ENCODE measurements around the gene EYA2.

Gene EYA2

GRCh38 chr20:46974669-46975434, 80.2 kb downstream of the EYA2 start:
- no peak for TF ChIP-seq CTCF (IDR thresholded peaks at IDR 0.05; ENCODE audit: insufficient read depth, low read depth, low read length, missing control alignments)
- no peak for DNase-seq (ENCODE audit: low read depth)
- H3K4me3 ChIP-seq (ENCODE audit: low read depth, low read length): no peak overlapping the region

GRCh38 chr20:46975976-46976375, 81.3 kb downstream of the EYA2 start:
- no peak overlapping the region for H3K4me3 ChIP-seq (ENCODE audit: low read depth, low read length)
- DNase-seq (ENCODE audit: low read depth): no peak
- no peak for TF ChIP-seq CTCF (IDR thresholded peaks at IDR 0.05; ENCODE audit: insufficient read depth, low read depth, low read length, missing control alignments)

- no peak for TF ChIP-seq CTCF (IDR thresholded peaks at IDR 0.05; ENCODE audit: insufficient read depth, low read depth, low read length, missing control alignments)
- no peak for DNase-seq (ENCODE audit: low read depth)
- no peak overlapping the region for H3K4me3 ChIP-seq (ENCODE audit: low read depth, low read length)
Observed at GRCh38 chr20:46977204-46977603, 82.6 kb downstream of the EYA2 start.

GRCh38 chr20:46977909-46978588, 83.4 kb downstream of the EYA2 start:
- DNase-seq (ENCODE audit: low read depth): no peak
- no peak overlapping the region for H3K4me3 ChIP-seq (ENCODE audit: low read depth, low read length)
- TF ChIP-seq CTCF (IDR thresholded peaks at IDR 0.05; ENCODE audit: insufficient read depth, low read depth, low read length, missing control alignments): no peak

GRCh38 chr20:46978951-46979491, 84.4 kb downstream of the EYA2 start:
- no peak overlapping the region for H3K4me3 ChIP-seq (ENCODE audit: low read depth, low read length)
- TF ChIP-seq CTCF (IDR thresholded peaks at IDR 0.05; ENCODE audit: insufficient read depth, low read depth, low read length, missing control alignments): no peak
- no peak for DNase-seq (ENCODE audit: low read depth)

GRCh38 chr20:46979603-46980241, 85.1 kb downstream of the EYA2 start:
- no peak overlapping the region for H3K4me3 ChIP-seq (ENCODE audit: low read depth, low read length)
- peak; percentile 39 for DNase-seq (ENCODE audit: low read depth)
- TF ChIP-seq CTCF (IDR thresholded peaks at IDR 0.05; ENCODE audit: insufficient read depth, low read depth, low read length, missing control alignments): no peak
